Stimulated activated CD4-positive, alpha-beta T cell treated with anti-CD3 and anti-CD28 coated beads, Interleukin-1b, Interleukin-23, amount 100 ng/mL, for 48 hours (primary cell): ENCODE results near the gene MTOR.
"Not testable (repeated sequence)": the region's sequence is repeated elsewhere in the genome, so short reads cannot be mapped to it uniquely, and the experiment has no call there.

Experiments
- DNase-seq: peaks from one replicate; pipeline ENCODE4 v3.0.0-alpha.2; 2020

Gene MTOR

DNA sequence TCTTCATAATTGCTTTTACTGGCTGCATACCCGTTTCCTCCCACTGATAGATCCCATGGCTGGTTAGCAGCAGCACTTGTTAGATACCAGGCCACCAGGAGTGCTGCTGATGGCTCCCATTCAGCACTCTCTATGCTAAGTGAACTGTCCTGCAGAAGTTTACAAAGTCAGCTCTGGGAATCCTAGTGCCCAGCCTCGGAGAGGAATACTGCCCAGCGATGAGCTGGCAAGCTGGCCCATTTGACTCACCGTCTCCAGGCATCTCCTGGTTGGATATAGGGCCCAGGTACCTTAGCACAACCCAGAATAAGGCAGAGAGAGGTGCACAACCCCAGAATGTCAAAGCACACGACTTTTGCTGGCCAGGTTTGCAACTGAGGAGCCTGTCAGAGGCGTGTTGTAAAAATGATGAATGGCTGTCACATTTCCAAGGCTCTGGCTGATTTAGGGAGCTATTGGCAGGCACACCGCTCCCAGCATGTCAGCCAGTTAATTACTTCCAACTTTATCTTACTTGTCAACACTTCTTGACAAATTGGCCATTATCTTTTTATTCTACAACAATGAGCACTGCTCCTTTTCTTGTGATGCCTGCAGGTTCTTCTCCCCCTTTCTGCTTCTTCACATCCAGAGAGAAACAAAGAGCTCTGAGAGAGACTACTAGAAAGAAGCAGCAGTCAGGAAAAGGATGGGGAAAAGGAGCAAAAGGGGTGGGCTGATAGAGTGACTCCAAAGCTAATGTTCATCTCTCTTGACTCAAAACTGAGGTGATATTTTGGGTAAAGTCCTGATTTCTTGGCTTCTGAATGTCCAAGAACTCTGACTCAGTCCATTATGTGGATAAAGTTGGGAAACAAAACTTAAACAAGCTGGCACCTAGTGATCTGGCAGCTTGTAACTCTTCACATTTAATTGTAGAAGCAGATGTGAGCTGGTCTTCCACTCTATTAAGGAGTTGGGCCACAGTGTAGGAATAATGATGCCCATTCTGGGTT is 84.0 kb downstream of the MTOR start:
- DNase-seq = no peak

DNA sequence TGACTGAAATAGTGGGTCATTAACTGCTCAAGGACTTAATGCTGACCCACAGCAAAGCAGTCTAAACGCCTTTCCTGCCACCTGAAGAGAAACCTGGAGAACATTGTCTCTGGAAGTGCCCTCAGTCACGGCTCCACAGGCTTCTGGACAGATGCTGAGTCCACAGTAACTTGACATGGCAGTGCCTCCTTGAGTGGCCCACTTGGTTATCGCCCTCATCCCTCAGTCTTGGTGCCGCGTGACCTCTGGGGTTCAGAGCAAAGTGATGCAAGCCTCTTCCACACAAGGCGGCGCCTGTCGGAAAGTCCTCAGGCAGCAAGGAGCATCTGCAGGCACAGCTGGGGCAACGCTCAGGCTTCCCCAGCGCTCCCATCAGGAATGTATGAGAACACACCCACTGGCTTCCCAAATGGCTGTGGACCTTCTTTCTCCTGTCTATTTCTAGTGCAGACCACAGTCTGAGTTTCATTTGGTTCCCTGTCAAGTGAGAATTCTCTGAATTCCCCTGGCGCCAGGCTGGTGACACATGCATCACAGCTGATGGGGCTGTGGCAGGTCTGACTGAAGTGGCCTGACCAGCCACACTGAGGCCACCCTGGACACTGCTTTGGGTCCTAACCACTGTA is 86.2 kb downstream of the MTOR start:
- no peak for DNase-seq

DNA sequence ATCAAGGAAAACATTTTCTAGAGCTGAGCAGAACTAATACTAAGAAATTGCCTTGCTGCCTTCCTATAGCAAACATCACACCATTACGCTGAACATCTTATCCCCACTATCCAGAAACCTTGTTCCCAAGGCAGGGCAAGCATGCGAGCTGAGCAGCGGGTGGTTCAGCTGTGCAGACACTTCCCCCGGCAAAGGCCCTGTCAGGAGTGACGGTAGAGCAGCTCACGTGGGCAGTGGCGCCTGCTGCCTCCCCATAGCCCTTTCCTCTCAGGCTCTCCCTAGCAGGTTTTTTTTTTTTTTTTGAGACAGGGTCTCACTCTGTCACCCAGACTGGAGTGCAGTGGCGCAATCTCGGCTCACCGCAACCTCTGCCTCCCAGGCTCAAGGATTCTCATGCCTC is 86.9 kb downstream of the MTOR start:
- DNase-seq = no peak

DNA sequence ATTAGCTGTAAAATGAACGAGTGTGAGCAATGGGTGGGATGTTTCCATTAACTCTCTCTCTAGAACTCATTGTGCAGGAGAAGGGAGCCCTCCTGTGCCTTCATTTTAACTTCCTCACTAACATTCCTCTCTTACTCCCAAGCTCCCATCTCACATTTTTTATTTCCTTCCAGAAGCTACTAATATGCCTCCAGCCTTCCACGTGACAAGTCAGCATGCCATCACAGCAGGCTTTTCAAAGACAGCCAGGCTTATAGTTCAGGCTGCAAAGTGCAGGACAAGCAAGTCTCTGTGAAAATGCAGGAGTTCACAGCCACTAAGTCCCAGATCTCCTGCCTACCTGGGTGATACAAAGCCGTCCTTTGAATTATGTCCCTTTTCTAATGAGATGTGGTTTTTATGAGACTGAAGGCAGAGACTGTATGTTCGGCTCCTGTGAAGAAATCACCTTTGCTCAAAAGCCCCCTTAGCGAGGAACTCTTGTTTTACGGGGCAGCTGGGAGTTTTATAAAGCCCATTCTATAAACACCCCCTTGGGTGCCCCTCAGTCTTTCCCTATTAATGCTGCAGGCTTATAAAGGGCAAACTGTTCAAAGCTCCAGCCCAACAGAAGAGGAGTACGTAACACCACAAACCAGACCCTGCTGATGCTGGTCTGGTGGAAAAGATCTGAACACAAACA is 87.9 kb downstream of the MTOR start:
- no peak for DNase-seq

DNA sequence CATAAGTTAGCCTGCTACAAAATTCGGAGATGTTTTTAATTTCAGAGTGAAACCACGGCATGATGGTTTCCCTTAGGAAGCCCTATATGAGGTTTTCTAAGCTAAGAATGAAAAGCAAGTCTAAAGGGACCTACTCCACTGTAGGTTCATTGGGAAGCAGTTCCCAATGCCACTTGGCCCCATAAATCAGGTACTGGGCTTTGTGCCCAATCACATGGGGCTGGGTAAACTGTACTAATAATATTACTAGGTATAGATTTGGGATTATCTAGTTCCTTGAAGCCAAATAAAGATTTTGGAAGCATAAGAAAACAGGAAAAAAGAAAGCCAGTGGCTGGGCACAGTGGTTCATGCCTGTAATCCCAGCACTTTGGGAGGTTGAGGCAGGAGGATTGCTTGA is 92.2 kb downstream of the MTOR start:
- no peak for DNase-seq

DNA sequence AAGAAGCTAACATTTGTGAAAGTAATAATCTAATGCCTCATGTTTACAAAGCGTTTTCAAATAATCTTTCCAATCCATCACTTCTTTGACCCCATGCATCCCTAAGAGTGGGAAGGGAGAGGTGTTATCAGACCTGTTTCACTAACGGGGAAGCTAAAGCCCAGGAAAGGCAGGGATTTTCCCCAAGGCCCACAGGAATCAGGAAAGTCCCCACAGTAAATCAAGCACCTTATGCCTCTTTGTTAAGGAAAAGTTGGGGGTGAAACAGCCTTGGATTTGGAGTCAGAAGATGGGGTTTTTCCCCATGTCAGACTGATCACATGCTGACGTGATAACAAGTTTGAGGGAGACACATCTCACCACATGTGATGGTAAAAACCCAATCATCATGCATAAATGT is 93.1 kb downstream of the MTOR start:
- DNase-seq = no peak

DNA sequence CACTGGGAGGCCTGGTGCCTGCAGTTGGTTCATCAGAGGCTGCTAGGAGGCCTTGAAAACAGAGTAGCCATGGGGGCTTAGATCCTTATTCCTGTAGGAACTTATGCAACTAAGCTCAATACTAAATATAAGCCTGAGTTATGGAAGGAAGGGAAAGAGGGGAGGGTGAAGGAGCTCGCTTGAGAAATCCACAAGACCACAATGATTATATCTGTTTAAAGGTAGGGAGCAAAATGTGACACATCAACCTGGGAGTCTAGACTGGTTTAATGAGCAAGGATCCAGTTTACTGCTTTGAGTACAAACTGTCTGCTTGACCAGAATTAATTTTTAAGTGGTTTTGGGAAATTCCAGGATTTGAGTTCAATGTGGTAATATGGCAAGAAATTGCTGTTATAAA is 93.6 kb downstream of the MTOR start:
- no peak for DNase-seq

DNA sequence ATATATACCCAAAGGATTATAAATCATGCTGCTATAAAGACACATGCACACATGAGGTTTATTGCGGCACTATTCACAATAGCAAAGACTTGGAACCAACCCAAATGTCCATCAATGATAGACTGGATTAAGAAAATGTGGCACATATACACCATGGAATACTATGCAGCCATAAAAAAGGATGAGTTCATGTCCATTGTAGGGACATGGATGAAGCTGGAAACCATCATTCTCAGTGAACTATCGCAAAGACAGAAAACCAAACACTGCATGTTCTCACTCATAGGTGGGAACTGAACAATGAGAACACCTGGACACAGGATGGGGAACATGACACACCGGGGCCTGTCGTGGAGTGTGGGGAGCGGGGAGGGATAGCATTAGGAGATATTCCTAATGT is 95.6 kb downstream of the MTOR start:
- not testable (repeated sequence) for DNase-seq

DNA sequence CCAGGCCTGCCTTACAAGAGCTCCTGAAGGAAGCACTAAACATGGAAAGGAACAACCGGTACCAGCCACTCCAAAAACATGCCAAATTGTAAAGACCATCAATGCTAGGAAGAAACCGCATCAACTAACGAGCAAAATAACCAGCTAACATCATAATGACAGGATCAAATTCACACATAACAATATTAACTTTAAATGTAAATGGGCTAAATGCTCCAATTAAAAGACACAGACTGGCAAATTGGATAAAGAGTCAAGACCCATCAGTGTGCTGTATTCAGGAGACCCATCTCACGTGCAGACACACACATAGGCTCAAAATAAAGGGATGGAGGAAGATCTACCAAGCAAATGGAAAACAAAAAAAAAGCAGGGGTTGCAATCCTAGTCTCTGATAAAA is 99.6 kb downstream of the MTOR start:
- not testable (repeated sequence) for DNase-seq

DNA sequence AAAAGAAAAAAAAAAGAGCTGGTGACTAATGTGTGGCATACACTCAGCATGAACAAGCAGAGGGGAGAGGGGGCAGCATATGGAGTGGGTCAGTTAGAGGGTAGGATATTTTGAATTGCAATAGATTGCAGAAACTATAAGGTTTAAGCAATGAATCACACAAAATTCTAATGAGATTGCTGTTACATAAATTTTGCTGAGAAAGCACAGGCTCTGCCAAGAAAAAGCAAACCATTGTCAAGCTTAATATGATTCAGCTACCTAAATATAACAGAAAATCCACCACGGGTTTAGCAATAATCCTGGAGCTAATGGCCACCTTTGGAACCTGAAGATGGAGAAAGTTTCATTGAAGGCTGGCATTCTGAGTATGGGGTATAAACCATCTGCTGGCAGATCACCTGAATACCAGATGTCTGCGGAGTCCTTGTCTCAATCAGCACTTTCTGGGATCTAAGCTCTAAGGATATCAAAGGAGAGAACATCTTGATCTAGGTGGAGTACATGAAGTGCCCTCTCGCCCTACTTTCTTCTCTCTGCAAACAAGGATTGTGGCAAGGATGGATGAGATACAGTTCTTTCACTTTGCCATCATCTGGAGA is 103.5 kb downstream of the MTOR start:
- DNase-seq = no peak

DNA sequence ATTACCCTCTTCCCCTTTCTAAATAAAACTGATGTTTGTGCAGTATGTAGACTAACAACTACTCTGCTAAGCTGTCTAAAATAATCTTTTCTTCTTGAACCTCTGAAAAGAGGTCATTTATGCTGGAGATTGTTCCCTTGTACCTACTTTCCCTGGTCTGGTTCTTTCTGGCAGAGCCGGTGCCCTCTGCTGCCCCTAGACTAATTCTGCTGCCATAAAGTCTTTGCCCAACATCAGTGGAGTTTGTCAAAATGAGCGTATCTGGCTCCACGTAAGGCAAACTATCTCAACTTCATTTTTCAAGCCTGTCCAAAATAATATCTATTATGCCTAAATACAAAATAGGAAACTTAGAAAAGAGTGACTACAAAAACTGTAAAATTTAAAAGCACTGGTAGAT is 104.1 kb downstream of the MTOR start:
- no peak for DNase-seq

DNA sequence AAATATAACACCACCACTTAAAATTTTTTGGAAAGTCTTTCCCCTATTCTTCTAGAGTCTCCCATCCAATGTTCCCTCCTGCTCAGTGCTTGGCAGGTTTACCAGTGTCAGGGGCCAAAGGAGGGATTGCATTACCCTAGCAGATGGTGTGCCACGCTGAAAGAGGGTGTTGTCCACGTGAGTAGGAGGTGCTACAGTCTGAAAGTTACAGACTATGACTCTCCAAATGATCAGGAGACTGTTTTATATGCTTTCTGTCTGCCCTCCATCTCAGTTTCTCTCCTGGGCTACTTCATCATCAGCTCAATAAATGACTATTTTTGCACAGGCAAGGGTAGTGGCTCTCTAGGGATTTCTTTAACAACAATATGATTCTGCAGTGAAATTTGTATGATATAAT is 104.5 kb downstream of the MTOR start:
- DNase-seq = no peak

DNA sequence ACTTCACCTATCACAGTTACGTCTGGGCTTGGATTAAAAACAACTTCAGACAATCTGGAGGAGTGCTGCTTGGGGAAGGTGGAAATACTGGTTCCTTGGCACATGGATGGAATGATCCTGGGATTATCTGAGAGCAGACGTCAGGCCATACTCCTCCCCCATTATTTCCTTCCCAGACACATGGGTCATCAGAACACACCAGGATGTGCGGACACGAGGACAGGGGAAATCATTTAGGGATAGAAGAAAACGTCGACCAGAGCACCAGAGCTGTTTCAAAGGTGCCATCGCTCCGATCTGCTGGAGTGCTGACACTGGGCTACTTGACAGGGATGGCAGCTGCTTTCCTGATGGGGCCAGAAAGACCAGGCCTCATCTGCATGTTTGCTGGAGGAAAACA is 105.0 kb downstream of the MTOR start:
- no peak for DNase-seq

DNA sequence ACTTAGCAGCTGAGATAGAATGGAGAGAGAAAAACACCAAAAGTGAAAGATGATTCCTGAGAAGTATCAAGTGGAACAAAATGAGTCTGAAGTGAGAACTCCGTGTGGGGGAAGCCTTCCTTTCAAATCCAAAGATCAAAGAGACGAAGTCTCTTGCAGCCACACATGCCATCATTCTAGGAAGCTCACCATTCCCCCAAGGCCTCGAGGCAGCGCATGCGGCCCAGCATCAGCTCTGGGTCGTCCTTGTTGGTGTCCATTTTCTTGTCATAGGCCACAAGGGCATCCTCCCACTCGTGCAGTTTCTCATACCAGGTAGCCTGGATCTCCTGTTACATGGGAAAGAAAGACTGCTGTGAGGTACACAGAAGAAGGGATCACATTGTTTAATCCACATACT is 105.4 kb downstream of the MTOR start:
- DNase-seq = peak; percentile 23

DNA sequence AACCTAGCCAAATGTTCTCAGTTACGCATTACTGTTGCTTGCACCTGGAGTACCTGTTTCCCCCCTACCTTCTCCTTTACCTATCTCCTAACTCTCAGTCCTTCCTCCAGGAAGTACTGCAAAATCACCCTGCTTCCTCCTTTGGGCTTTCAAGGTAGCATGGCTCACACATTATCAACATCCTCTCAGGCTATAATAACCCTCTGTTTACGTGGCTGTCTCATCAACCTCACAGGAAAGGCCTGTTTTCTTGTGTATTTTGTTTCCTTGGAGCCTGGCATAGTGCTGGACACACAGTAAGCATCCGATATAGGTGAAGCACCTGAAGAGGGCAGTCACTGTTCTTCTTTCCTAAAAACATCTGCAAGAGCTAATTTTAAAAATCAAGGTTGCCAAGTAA is 105.9 kb downstream of the MTOR start:
- DNase-seq = no peak

DNA sequence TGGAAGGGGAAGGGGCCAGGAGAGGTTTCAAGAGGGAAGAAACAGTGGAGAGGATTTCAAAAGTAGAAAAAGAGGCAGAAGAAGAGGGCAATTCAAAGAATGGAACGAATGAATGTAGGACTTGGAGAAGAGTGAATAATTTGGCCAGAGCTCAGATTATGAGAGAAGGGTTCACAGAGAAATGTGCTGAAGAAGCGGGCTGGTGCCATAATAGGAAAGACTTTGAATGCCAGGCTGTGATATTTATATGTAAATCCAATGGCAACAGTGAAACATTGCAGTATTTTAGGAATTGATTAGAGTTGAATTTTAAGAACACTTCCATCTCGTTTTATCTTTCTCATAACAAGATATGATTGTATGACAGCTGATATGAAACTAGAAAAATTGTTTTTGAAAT is 109.2 kb downstream of the MTOR start:
- no peak for DNase-seq

DNA sequence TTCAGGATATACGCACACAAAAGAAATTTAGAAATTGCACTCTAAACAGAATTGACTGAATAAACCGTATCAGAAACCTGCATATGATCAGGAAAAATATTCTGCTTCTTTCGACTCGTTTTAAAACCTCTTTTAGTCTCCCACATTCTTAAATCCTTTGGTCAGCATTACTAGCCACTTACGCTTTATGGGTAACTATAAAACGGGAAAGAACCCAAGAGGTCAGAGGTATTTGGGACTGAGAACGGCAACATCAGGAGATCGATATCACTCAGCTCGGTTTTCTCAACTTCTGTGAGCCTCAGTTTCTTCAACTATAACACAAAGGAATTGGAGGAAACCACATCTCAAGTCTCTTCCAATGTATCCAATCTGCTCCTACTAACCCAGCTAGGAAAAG is 109.6 kb downstream of the MTOR start:
- DNase-seq = no peak

DNA sequence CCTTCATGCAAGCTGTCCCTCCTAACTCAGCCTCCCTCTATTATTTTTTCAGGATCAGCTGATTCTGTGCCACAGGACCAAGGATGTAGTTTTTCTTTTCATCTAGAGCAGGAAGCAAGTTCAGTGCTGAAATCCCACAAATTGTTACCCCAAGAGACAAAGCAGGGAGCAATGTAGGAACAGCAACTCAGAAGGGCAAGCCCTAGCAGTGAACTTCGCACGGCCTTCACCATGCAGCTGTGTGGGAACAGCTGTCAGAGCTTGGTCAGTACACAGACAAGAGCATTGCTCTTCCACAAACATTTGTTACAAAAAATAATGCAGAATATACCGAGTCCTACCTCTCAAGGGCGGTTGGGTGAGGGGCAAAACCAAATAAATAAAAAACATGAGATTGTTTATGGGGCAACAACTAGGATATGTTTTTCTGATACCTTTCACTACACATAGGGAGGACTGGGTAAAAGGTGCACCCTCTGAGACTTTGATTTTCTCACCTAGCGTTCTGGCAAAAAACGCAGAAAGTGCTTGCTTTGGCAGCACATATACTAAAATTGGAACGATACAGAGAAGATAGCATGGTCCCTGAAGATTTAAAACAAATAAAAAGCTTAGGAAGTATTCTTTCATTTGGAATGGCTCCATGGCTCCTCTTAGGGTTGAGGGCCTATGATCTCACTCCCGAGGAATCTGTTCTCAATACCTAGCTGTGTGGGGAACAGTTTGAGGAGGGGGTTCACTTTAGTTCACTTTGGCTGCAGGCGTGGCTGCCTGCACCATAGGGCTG is 110.3 kb downstream of the MTOR start:
- DNase-seq = no peak

DNA sequence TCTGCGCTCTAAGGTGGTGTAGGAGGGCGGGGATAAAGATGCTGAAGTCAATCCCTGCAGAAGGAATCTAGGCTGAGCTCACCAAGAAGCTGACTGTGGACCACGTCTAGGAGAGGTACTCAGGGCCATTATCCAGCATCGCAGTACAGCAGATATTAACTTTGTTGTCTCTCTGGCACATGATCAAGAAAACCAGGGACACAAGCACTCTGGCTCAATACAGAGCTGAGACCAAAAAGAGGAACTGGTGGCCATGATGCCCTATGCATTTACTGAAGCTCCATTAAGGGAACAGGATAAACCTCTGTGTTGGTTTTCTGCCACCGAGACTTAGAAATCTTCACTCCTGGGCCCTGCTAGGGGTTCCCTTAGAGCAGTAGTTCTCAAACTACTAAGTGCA is 111.2 kb downstream of the MTOR start:
- DNase-seq = no peak

DNA sequence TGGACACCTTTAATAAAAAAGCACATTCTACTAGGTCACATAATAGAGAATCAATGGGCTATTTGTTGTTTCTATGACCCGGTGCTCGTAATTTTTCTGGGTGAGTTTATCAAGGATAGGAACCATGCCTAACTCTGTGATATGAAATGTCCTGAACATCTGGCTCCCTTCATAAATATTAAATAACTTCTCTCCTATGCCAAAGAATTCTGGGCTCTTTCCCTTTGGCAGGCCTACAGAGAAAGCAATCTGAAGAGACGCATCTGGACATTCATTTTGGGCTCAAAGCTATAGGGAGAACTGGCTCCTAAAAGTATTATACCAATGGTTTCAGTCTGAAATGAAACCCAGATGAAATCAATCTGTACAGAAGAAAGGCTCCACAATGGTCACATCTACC is 112.0 kb downstream of the MTOR start:
- no peak for DNase-seq

DNA sequence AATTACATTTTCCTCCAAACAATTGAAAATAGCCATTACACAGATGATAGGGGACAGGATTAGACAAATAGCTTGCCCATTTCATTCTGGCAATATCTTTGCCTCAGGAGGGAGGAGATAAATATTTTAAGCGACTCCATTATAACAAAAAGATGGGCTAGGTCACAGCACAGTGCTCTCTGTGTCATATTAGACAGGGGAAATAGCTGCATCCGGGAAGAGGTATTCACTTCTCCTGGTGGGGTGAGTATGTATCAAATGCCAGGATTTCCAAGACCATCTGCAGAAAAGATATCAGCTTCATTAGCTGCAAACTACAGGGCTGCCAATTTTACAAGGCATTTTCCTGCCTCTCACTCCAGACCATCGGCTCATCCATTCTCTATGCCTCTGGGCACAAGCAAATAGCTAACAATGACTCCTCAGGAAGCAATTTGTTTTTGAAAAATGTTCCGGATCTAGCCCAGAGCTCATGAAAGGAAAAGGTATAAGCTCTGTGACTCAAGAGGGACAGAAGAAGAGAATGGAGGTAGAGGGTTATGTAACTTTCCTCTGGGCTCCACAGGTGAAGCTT is 115.1 kb downstream of the MTOR start:
- DNase-seq = no peak

DNA sequence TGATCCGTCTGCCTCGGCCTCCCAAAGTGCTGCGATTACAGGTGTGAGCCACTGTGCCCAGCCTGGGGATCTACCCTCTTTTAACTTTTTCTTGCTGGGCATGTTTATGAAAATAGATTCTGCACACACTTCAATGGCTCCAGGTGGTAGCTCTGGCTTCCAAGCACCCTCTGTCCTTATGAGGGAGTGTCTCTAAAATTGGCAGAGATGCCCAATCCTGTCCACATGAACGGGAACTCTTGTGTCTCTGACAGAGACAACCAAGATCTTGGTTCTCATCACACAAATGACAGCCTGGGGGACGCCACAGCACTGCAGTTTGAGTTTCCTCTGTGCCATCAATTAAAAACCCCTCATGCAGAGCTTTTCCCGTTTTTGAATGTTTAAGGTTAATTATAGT is 116.6 kb downstream of the MTOR start:
- no peak for DNase-seq
